Measurements from ENCODE around the gene PHLPP1. TPM values are rescaled to one million over a fixed set of nuclear protein-coding genes. Genes with fewer than 3 reads are reported as not detected.

The PHLPP1 gene
- total RNA-seq, 1 donor from 2014 or later: 29.6 TPM

DNA sequence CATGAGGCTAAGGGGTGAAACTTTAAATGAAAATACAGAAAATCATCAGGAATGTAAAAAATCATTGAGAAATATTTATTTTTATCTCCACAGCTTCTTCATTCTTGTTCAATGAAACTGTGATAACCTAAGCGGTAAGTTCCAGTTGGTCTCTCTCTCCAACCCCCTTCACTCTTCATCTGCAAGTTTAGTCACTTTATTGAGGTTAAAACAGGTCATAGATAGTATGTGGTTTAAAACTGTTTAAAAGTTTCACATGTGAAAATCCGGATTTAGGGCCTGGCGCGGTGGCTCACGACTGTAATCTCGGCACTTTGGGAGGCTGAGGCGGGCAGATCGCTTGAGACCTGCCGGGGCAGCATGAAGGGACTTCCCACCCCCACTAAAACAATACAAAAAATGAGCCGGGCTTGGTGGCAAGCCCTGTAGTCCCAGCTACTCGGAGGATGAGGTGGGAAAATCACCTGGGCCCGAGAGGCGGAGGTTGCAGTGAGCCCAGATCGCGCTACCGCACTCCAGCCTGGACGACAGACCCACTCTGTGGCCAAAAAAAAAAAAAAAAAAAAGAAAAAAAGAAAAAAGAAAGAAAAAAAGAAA is 1.6 kb upstream of the PHLPP1 start:
- no peaks in the 10 kb centered on the region for H3K36me3 Mint-ChIP-seq (ENCODE audit: low read depth)
- H3K4me3 Mint-ChIP-seq: peak overlapping the region; percentile 44
- TF ChIP-seq, protein P1, sequence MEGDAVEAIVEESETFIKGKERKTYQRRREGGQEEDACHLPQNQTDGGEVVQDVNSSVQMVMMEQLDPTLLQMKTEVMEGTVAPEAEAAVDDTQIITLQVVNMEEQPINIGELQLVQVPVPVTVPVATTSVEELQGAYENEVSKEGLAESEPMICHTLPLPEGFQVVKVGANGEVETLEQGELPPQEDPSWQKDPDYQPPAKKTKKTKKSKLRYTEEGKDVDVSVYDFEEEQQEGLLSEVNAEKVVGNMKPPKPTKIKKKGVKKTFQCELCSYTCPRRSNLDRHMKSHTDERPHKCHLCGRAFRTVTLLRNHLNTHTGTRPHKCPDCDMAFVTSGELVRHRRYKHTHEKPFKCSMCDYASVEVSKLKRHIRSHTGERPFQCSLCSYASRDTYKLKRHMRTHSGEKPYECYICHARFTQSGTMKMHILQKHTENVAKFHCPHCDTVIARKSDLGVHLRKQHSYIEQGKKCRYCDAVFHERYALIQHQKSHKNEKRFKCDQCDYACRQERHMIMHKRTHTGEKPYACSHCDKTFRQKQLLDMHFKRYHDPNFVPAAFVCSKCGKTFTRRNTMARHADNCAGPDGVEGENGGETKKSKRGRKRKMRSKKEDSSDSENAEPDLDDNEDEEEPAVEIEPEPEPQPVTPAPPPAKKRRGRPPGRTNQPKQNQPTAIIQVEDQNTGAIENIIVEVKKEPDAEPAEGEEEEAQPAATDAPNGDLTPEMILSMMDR (conservative IDR thresholded peaks at IDR 0.05): no peak
- H3K9me3 Mint-ChIP-seq: no peaks in the 10 kb centered on the region
- H3K27me3 Mint-ChIP-seq (ENCODE audit: low read depth): no peaks in the 10 kb centered on the region
- peaks cover 28% of the 10 kb centered on the region for H3K4me1 Mint-ChIP-seq
- H3K27ac Mint-ChIP-seq (ENCODE audit: unreplicated experiment): no peak overlapping the region
- DNase-seq (ENCODE audit: low read depth, low spot score): no peak

DNA sequence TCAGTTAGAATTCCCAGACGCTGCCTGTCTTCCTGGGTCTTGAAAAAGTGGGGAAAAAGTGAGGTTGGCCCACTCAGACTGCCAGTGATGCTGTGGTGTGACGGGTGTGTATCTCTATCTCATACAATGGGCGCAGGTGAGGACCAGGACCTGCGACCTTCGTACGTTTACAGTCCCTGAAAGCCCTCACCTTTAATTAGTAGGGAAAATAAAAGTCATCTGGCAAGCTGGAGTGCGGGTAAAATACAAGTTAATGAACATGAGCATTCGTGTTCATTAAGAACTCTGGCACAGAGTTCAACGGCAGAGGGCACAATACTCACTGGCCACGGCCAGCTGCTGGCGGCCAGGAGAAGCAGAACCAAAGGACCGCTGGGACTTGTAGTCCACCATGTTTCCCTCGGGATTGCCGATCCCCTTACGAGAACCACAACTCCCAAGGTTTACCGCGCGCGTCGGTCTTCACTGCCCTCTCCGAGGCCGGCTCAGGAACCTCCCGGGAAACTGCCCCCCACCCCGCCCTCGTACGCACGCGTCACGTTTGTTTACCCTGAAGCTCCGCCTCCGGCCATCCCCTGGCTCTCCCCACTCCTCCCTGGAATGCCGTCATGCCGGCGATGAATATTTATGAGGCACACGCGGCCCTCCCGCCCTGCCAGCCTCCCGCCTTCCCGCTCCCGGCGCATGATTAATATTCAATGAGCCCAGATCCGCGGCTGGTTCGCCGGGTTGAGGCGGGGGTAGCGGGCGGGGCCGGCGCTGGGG is 488 bp upstream of the PHLPP1 start:
- no peaks in the 10 kb centered on the region for H3K27me3 Mint-ChIP-seq (ENCODE audit: low read depth)
- TF ChIP-seq, protein P1 (conservative IDR thresholded peaks at IDR 0.05): peak; percentile 76
- DNase-seq (ENCODE audit: low read depth, low spot score): peak; percentile 99
- H3K4me1 Mint-ChIP-seq: peaks cover 39% of the 10 kb centered on the region
- peak overlapping the region; percentile 97 for H3K4me3 Mint-ChIP-seq
- H3K36me3 Mint-ChIP-seq (ENCODE audit: low read depth): no peaks in the 10 kb centered on the region
- no peaks in the 10 kb centered on the region for H3K9me3 Mint-ChIP-seq
- peak overlapping the region; percentile 98 for H3K27ac Mint-ChIP-seq (ENCODE audit: unreplicated experiment)

GRCh38 chr18:62715759-62716615 is 646 bp downstream of the PHLPP1 start:
- Mint-ChIP-seq H3K4me3 (peak overlapping the region; percentile 97), H3K36me3 (ENCODE audit: low read depth) (no peaks in the 10 kb centered on the region), H3K4me1 (peaks cover 50% of the 10 kb centered on the region), H3K9me3 (no peaks in the 10 kb centered on the region), H3K27me3 (ENCODE audit: low read depth) (no peaks in the 10 kb centered on the region), H3K27ac (ENCODE audit: unreplicated experiment) (no peak overlapping the region)
- DNase-seq (ENCODE audit: low read depth, low spot score): peak; percentile 40
- TF ChIP-seq, protein P1 (conservative IDR thresholded peaks at IDR 0.05): no peak

DNA sequence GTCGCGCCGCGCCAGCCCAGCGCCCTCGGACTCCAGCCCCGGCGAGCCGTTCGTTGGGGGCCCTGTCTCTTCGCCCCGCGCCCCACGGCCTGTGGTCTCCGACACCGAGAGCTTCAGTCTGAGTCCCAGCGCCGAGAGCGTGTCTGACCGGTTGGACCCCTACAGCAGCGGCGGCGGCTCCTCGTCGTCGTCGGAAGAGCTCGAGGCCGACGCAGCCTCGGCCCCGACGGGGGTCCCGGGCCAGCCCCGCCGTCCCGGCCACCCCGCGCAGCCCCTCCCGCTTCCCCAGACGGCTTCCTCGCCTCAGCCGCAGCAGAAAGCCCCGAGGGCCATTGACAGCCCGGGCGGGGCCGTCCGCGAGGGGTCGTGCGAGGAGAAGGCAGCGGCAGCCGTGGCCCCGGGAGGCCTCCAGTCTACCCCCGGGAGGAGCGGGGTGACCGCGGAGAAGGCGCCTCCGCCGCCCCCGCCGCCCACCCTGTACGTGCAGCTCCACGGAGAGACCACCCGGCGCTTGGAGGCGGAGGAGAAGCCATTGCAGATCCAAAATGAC is 1.4 kb downstream of the PHLPP1 start:
- Mint-ChIP-seq H3K27ac (ENCODE audit: unreplicated experiment) (peak overlapping the region; percentile 73), H3K9me3 (no peaks in the 10 kb centered on the region), H3K36me3 (ENCODE audit: low read depth) (no peaks in the 10 kb centered on the region), H3K4me3 (peak overlapping the region; percentile 90), H3K4me1 (peaks cover 57% of the 10 kb centered on the region), H3K27me3 (ENCODE audit: low read depth) (no peaks in the 10 kb centered on the region)
- DNase-seq (ENCODE audit: low read depth, low spot score): peak; percentile 57
- TF ChIP-seq, protein P1 (conservative IDR thresholded peaks at IDR 0.05): peak; percentile 30
